Activated CD4-positive, alpha-beta T cell treated with anti-CD3 and anti-CD28 coated beads, Interleukin-2, amount 50 U/mL, for 1 hour (primary cell): Measurements from ENCODE around the gene NHLRC2.

Experiments
- DNase-seq: peaks from one replicate; pipeline ENCODE4 v3.0.0-alpha.2; 2020

The NHLRC2 gene

DNA sequence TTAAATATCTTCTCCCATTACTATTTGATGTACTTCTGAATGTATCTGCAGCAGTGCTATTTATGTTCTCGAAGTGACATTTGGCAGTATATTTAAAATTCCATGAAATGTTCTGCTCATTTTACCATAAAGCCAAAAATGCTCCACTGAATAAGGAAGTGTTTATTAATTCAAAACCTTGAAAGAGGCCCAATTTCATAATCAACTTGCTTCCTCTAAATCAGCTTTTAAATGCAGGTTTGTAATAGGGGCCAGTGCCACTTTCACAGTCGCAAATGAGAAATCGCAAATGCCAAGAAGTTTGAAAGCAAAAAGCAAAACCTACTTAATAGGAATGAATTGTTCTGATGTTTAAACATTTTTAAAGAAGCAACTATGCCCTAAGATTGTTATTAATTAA lies 11.4 kb downstream of the NHLRC2 start:
- DNase-seq: no peak

DNA sequence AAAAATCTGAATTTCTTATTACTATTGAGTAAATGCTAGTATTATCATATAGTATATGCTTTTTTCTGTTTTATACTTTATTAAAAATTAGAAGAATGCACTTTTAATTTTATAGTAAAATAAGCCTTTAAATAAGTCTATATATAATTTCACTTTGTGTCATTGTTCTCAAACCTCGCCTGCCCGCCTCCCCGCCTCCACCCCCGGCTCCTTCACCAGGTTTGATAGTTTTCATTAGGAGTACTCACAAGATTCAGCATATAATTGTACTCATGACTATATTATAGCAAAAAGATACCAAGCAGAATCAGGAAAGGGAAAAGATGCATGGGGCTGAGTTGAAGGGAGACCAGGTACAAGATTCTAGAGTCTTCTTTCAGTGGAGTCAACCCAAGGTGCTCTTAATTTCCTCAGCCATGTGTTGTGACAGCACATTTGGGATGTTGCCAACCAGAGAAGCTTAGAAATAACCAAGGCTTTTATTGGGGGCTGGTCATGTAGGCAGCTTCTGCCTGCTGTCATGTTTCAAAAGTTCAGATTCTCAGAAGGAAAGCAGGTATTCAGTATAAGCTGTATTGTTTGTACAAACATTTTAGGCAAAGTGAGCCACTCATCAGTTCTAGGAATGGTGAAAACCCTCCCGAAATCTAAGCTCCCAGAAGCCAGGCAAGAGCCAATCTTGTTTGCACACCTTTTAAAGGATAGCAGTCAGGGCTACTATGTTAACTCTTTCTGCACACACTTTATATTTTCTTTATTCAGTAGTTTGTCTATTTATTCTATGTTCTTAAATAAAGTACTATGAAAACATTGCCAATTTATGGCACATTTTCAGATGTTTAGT lies 12.3 kb downstream of the NHLRC2 start:
- DNase-seq: no peak

DNA sequence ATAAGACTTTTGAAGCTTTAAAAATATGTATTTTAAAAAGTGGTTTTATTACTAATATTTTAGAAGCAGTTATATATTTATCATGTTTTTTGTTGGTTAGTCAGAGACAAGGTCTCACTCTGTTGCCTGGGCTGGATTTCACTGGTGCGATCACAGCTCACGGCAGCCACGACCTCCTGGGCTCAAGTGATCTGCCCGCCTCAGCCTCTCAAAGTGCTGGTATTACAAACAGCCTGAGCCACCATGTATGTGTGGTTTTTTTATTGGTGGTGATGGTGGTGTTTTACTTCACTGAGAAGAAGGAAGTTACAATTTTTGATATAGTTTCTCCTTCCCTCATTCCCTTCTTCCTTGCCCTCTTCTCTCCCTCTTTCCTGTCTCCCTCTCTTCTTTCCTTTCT lies 13.4 kb downstream of the NHLRC2 start:
- DNase-seq: no peak

DNA sequence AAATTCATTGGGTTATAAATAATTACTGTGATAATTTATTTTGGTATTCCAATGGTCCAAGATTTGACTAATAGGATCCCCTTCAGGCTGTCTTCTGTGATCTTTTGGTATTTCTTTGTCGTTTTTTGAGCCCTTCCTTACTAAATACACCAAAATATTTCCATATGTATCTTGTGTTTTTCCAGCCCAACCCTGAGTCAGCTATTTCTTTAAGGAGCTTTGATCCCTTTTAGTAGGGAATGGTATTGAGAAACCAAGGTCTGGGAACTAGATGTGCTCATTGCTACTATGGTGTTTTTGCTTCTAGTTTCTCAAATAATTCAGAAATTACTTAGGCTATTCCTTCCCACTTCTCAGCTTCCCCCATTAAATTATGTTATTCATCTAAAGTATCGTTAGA lies 15.3 kb downstream of the NHLRC2 start:
- no peak for DNase-seq

DNA sequence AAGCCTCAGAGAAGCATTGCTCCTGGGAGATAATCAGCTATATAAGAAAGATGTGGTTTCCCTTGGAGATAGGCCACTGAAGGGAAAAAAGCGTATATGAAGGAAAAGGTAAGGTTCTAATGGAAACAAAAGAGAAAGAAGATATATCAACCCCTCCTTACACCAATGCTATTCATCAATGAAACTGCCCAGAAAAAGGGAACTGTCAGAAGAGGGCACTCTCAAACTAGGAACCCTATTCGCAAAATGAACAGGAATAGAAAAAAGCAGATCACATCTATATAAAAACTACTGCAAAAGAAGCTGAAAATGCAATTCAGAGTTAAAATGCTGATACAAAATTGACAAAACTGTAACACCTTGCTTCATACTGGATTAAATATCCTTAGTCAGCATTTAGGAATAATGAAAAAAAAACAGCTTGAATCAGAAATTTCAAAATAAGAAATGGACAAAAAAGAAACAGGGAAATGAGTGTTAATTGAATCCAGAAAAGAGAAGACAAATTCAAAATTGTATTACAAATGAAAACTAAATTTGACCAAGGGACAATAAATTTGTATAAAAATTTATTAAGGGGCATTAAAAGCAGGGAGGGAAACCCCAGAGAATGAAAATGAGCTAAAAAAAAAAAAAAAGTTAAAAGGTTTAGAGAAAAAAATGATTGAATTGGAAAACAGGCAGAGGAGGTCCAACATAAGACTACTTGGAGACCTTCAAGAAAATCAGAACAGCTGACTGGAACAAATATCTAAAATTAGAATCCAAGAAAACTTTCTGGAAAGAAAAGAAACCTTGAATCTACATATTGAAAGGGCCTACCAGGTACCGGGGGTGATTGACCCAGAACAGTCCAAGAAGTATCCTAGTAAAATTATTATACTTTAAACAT lies 17.9 kb downstream of the NHLRC2 start:
- no peak for DNase-seq

DNA sequence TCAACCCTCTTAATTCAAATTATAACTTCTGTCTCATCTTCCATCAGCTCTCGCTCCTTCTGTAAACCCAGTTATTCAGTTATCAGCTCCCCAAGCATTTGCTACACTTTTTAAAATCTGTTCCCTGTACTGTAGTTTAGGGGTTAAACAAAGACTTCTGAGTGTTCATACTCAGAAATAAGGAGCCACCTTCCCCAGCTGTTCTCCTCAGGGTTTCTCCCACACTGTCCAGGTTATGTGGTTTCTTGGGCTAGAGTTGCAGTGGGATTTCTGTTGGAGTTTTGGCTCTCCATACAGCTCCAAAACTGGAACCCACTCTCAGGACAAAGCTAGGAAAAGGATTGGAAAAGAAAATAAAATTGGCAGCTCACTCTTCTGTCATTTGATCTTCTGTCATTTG lies 20.8 kb downstream of the NHLRC2 start:
- no peak for DNase-seq

DNA sequence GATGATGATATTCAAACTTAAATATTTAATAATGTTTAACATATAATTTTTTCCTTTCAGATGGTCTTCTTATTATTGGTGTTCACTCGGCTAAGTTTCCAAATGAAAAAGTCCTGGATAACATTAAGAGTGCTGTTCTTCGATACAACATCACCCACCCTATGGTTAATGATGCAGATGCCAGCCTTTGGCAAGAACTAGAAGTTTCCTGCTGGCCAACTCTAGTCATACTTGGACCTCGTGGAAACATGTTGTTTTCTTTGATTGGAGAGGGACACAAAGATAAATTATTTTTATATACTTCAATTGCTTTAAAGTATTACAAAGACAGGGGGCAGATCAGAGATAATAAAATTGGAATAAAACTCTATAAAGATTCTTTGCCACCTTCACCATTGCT lies 22.0 kb downstream of the NHLRC2 start:
- no peak for DNase-seq

DNA sequence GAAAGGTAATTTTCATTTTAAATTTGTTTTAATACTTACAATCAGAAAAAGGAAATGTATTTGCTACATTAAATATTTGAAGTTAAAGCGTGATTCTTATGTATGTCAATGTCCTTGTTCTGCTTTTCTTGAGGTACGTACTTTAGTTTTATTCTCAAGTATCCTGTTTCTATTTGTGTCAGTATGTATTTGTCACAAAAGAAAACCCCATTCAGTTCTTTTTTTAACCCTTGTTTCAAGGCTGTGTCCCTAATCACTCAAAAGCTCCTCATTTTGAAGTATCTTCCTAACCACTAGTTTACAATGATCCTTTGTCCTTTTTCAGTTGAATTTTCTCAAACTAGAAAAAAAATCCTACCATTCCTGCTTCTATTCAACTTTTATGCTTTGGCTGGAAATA lies 25.2 kb downstream of the NHLRC2 start:
- no peak for DNase-seq

DNA sequence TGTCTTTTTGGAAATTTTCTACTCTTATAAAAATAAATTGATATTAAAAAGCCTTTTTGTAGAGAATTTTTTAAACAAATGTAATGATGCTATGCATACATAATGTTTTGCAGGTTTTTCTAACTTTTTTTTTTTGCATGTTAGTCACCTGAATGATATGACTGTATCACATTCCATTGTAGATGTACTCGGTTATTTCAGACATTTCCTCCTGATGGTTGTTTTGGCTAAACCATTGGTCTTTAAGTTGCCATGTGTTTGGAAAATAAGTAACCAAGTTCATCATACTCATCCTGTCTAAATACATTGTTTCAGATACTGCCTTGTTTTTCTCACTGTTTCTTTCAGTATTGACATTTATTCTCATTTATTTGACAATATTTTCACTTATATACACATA lies 25.8 kb downstream of the NHLRC2 start:
- DNase-seq: no peak

DNA sequence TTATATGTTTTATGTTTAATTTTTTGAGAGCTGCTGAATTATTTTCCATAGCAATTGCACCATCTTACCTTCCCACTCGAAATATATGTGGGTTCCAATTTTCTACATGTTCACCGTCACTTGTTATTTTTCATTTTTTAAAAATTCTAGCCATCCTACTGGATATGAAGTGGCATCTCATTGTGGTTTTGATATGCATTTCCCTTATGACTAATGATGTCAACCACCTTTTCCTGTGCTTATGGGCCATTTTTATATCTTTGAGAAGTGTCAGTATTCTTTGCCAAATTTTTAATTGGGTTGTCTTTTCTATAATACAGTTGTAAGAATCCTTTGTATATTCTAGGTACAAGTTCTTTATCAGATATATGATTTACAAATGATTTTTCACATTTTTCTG lies 27.8 kb downstream of the NHLRC2 start:
- no peak for DNase-seq

DNA sequence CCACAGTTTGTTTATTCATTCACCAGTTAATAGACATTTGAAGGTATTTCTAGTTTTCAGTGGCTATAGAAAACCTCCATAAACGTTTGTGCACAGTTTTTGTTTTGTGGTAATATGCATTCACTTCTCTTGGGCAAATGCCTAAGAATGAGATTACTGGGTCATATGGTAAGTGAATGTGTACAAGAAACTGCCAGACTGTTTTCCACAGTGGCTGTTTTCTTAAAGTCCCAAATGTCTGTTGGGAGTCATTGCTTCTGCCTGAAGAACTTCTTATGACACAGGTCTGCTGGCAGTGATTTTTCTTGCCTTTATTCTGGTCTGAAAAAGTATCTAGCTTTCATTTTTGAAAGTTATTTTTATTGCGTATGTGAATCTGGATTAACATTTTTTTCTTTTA lies 35.5 kb downstream of the NHLRC2 start:
- no peak for DNase-seq

DNA sequence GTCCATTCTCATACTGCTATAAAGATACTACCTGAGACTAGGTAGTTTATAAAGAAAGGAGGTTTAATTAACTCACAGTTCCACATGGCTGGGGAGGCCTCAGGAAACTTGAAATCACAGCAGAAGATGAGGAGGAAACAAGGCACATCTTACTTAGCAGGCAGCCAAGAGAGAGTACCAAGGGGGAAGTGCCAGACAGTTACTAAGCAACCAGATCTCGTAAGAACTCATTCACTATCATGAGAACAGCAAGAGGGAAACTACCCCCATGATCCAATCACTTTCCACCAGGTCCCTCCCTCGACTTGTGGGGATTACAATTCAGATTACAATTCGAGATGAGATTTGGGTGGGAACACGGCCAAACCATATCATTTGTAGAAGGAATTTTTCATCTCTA lies 36.3 kb downstream of the NHLRC2 start:
- DNase-seq: no peak

DNA sequence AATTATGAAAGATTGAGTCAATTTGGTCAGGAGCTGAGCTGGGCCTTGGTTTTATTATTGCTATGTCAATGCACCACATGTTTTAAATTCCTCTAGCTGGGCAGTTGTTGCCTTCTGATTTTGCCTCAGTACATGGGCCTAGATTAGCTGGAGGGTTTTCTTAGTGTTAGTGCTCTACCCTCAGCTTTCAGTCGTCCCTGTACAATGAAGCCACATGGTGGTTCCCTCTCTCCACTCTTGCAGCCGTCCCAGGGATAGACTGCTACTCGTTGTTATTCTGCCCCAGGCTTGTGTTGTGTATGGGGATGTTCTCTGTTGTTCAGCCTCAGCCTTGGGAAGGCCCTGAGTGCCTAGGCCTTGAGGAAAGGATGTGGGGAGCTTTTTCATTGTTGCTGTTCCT lies 37.0 kb downstream of the NHLRC2 start:
- no peak for DNase-seq

DNA sequence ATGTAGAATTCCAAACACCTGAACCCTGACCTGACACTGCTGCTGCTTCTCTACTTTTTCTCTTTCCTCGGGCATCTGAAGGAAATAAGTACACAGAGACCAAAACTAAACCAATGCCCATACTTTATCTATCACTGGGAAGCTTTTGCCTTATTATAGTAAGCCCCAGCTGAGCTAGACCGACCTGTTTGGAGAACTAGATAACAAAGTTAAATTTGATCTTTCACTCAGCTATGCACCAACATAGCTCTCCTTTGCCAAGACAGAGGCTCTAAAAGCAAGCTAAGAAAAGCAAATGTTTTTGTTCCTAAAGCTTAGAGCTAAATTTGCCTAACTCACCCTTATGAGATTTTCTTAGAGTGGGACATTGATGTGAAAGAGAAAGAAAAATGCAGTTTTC lies 39.1 kb downstream of the NHLRC2 start:
- DNase-seq: no peak

DNA sequence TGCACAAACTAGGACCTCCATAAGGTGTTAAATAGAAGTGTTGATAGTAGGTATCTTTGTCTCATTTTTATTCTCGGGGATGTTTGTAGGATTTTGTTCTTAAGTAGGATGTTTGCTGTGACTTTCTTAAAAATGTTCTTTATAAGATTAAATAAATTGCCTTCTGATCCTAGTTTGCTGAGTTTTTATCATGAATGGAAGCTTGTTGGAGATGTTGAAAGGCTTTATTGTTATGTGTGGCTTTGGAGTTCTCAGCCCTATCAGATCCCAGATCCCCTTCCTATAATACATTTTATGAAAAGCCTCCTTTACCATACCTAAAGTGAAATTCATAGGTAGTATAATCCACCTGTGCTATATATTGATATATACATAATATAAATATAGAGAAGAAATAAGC lies 40.1 kb downstream of the NHLRC2 start:
- no peak for DNase-seq

DNA sequence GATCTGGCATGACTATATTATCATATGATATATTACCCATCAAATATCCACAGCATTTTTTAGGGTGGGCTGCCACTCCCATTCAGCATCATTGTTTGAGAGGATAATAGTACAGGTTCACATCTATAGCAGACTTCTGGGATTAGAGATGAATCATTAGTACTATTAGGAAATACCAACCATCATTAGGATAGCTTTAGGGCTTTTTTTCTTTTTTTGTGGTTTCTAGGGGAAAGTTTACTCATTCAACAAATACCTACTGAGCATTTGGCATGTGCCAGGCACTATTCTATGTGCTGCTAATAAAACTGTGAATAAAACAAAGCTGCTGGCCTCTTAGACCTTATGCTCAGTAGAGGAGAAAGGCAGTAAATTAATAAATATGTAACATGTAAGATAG lies 40.6 kb downstream of the NHLRC2 start:
- DNase-seq: no peak

DNA sequence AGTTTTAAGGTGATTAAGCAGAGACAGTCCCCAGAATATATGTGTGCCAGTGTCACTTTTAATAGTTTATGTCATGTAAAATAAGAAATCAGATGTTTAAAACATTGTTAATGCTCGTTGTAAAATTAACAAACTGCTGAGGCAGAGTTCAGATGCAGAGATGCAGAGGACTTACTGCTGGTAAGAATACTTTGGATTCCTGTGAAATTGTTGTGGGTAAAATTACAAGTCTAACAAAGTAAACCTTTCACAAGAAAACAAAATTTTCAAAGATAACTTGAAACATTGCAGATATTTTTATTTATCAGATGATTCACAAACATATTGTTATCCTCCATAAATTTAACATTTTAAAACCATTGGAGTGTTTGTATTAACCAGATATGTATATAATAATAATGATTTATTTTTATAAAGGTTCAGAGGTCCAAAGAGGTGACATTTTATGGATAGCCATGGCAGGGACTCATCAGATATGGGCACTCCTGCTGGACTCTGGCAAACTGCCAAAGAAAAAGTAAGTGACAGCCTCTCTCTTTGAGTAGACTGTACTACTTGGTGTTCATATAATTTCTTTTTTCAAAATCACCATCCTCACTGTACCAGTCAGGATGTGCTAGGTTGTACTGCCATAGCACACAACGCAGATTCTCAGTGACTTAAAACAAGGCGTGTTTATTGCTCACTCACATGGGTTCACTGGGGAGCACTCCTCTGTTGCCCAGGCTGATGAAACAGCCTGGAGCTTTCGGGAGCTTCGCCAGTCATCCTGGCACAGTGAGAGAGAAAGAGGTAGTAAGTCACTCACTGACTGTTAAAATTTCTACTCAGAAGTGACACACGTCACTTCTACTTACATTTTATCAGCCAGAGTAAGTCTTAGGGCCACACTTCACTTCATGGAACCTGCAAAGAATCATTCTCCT lies 43.5 kb downstream of the NHLRC2 start:
- DNase-seq: no peak

DNA sequence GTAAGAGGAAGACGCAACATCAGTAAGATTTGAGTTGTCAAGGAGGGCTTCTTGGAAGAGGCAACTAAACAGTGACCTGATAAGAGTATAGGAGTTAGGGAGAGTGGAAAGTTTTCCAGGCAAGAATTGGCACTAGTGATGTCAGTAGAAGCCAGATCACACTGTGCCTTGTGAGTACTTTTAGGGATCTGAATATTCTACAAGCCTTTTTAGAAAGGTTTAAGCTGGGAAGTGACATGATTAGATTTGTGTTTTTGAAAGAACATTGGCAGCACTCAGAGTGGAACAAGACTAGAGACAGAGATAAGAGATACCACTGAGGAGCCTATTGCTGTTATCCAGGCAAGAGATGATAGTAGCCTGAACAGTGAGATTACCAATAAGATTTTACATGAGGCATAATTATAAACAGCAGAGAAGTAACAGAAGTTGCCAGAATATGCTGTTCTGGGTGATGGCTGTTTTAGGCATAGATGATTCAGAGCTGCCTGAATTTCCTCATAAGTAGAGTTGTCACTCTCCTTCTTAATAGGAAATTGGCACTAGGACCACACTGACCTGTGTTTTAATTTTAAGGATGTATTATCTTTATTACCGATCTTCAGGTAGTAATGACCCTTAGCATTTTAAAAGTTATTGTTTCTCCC lies 45.6 kb downstream of the NHLRC2 start:
- no peak for DNase-seq

DNA sequence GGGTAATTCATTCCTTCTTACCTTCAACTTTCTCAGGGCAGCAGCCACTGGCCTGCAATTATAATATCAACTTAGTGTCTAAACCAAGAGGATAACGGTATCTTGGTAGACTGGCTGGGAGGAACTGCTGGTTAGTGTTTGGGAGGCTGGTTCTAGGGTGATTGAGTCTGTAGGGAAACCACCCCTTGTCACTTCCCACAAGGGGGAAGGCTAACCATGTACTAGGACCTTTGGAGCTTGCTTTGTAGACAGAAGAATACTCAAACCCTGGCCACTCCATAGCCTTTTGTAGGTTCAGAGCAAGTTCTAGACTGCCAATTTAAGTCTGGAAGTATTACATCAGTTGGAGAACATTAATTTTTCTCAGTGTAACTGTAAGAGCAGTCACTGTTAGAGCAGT lies 51.3 kb downstream of the NHLRC2 start:
- DNase-seq: no peak

DNA sequence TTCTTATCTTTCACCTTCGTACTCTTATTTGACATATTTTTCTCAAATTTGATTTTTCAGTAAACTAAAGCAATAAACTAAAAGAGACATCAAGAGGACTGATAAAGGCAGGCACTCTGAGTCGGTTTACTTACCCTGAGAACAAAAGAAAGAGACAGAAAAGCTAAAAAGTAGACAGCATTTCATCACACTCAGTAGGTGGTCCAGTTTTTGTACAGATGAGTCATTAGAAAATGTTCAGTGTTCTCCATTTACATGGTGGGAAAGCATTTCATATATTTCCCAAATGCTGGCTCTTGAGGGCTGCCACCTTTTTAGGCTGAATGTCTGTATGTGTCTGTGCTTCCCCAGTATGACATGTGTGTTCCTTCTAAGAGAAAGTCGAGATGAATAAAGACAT lies 52.7 kb downstream of the NHLRC2 start:
- no peak for DNase-seq

DNA sequence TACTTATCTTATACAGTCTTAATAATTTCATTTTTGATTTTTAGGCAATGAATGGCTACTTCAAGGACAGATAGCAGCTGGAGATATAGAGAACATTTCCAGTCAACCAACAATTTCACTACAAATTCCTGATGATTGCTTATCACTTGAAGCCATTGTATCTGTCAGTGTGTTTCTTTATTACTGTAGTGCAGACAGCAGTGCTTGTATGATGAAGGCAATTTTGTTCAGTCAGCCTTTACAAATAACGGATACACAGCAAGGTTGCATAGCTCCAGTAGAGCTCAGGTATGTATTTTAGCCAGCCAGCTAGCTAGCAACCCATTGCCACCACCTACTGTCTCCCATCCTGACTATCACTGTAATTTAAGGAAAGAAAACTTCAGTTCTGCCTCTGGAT lies 53.8 kb downstream of the NHLRC2 start:
- DNase-seq: no peak

DNA sequence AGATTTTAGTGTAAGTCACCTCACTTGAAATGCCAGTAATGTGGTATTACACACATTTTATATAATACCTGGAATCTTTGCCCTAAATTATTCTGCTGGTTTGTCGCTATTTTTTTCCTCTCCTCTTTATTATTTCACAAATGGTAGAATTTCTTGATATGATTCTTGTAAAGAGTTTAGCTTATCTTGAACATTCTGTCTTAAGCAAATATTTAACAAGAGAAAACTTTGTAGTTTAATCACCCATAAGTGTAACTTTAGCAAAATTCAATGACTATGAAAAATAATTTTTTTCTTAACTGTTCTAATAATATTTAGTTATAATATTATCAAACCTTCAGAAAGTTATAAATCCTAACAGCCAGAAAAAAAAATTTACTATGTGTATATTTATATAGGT lies 56.7 kb downstream of the NHLRC2 start:
- DNase-seq: no peak

DNA sequence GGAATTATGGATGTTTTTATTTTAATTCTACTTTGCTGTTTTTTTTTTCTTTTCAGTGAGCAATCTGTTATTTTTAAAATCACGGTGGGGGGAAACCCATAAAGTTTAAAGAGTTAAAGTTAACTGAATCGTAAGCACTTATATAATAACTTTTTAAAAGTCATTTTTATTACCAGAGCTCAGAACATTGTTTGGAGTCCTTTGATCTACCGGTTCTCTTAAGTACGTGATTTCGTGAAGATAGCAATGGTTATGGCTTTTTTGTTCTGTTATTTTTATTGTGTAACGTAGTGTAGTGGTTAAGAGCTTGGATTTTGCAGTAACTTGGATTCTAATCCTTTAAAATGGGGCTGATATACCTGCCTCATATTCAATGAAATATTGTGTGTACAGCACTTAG lies 57.4 kb downstream of the NHLRC2 start:
- DNase-seq: no peak
